Activated naive CD4-positive, alpha-beta T cell treated with anti-CD3 and anti-CD28 coated beads for 36 hours (primary cell): ENCODE data around the gene DLL1. TPM values are rescaled to one million over a fixed set of nuclear protein-coding genes. Genes with fewer than 3 reads are reported as not detected.

Experiments used
- CTCF ChIA-PET: fragments of 350-600 bp; sonication (Branson Sonifier 250); formaldehyde crosslinking; loops from one replicate; lab custom pipeline; 2021; ENCODE audit warnings: antibody characterized with exemption; lab: Charles Lee
- DNase-seq: peaks from one replicate; pipeline ENCODE4 v3.0.0-alpha.2; 2020
- H3K27ac Mint-ChIP-seq: one replicate; pipeline ENCODE4 v1.8.0; 2021; ENCODE audit warnings: mild to moderate bottlenecking, mixed read lengths
- H3K27me3 Mint-ChIP-seq: one replicate; pipeline ENCODE4 v1.8.0; 2021; ENCODE audit warnings: low read depth, mixed read lengths
- H3K36me3 Mint-ChIP-seq: one replicate; pipeline ENCODE4 v1.8.0; 2021; ENCODE audit warnings: low read depth, mixed read lengths
- H3K4me1 Mint-ChIP-seq: one replicate; pipeline ENCODE4 v1.8.0; 2021; ENCODE audit warnings: low read depth, mixed read lengths
- H3K4me3 Mint-ChIP-seq: one replicate; pipeline ENCODE4 v1.8.0; 2021; ENCODE audit warnings: mild to moderate bottlenecking, moderate library complexity, mixed read lengths
- H3K9me3 Mint-ChIP-seq: one replicate; pipeline ENCODE4 v1.8.0; 2021; ENCODE audit warnings: mixed read lengths
- intact Hi-C: fragments of 100-400 bp; cut with micrococcal nuclease; formaldehyde crosslinking; loops from one replicate; pipeline ENCODE4 v1.15.1; 2023
- total RNA-seq, 2 experiments: library from RNA; stranded (reverse); gene quantifications; one replicate each; pipeline ENCODE4 v1.2.3, GENCODE V29; 2021

The DLL1 gene
- total RNA-seq, 2 experiments from 2014 or later: 3.2 to 3.5 TPM

DNA sequence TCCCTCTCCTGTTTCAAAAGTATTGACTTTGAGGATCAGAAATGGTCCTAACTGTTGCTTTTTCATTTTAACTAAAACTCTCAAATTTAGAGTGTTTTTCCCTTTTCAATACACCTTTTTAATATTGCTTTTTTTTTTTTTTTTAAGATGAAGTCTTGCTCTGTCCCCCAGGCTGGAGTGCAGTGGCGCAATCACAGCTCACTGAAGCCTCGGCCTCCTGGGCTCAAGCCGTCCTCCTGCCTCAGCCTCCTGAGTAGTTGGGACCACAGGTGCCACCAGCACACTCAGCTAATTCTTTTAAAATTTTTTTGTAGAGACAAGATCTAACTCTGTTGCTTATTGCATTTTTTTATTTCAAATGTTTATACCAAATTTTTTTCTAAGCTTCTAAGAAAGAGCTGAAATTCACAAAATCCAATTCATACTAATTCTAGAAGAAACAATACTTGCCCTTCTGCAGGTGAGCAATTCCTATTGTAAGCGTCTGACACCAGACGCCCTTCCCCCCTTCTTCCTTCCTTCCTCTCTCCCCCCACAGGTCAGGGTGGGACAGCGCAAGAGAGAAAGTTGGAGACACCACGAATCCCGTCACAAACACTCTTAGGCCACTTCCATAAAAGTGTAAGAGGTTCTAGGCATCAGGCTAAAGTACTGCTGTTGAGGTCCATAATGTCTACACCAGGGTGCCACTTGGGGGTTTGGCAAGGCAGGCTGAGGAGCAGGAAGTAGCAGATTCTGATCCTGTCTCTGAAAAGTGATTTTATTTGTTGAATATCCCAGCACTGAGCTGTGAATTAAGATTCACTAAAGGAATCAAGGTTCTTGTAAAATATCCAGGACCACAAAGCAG lies 12.8 kb downstream of the DLL1 start:
- Mint-ChIP-seq H3K4me3 (peak overlapping the region; percentile 19), H3K27ac (peak overlapping the region; percentile 48), H3K4me1 (peaks cover 20% of the 10 kb centered on the region), H3K9me3 (peaks cover 24% of the 10 kb centered on the region), H3K36me3 (peaks cover 10% of the 10 kb centered on the region), H3K27me3 (no peaks in the 10 kb centered on the region)
- DNase-seq: no peak
- CTCF ChIA-PET: interaction anchor here (1.1 kb wide), 2 partner anchors 26 to 446 kb away, joined by 3 to 4 read pairs; no protein-coding TSS in a partner anchor
- intact Hi-C loops: no loop called here

DNA sequence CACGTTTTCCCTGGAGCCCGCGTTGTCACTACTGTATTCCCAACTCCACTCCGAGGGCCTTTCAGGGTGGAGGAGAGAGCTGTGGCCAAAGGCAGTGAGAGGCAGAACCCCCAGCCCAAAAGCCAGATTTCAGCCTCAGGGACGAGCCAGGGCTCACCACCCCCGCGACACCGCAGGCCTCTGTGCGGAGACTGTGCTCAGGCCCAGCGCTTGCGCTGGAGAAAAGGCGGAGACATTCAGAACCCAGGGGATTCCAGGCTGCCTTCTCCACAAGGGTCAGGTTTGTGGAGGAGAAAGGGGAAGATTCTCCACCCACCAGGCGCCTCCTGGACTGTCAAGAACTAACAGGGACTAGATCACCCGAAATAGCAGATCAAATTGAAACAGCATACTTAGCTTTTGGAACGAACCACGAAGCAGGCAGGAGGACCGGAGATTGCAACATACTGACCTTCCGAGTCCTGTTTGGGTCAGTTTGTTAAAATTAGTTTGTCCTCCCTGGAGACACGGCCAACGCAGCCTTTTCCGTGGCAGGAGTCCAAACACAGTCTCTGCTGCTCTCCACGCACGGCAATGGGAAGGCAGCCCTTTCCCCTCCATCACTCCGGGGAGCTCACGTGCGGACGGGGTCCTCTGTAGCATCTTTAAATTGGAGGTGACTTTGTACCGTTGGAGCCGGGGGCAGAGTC lies 14.4 kb downstream of the DLL1 start:
- peaks cover 8% of the 10 kb centered on the region for H3K36me3 Mint-ChIP-seq
- peaks cover 27% of the 10 kb centered on the region for H3K4me1 Mint-ChIP-seq
- H3K27me3 Mint-ChIP-seq: no peaks in the 10 kb centered on the region
- intact Hi-C loops: no loop called here
- H3K9me3 Mint-ChIP-seq: peaks cover 24% of the 10 kb centered on the region
- DNase-seq: no peak
- CTCF ChIA-PET: no interaction called here
- no peak overlapping the region for H3K4me3 Mint-ChIP-seq
- H3K27ac Mint-ChIP-seq: no peak overlapping the region

GRCh38 chr6:170274713-170275560 lies 15.9 kb downstream of the DLL1 start:
- Mint-ChIP-seq H3K4me3 (no peak overlapping the region), H3K27ac (no peak overlapping the region), H3K4me1 (peaks cover 31% of the 10 kb centered on the region), H3K36me3 (peaks cover 8% of the 10 kb centered on the region), H3K27me3 (no peaks in the 10 kb centered on the region), H3K9me3 (peaks cover 24% of the 10 kb centered on the region)
- DNase-seq: no peak
- intact Hi-C loops: no loop called here
- CTCF ChIA-PET: no interaction called here

GRCh38 chr6:170273681-170274080 lies 17.2 kb downstream of the DLL1 start:
- intact Hi-C loops: no loop called here
- Mint-ChIP-seq H3K27ac (no peak overlapping the region), H3K27me3 (no peaks in the 10 kb centered on the region), H3K9me3 (peaks cover 24% of the 10 kb centered on the region), H3K4me1 (peaks cover 23% of the 10 kb centered on the region), H3K36me3 (peaks cover 8% of the 10 kb centered on the region), H3K4me3 (no peak overlapping the region)
- no peak for DNase-seq
- CTCF ChIA-PET: no interaction called here

DNA sequence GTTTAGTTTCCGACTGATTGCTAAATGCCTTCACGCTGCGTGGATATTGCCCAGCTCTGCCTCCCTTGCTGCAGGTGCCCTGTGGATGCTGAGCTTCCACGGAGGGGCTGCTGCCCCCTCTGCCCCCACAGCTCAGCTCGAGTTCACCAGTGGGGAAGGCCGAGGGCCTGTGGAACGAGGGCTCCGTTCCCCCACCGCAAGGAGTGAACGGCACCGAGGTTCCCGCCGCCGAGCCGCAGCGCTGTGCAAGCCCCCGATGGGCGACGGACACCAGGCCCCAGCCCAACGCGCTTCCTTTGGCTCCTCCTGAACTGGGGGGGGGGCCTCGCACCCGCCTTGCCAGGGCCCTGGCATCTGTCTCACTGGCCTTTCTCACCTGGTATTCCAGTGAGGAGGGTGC lies 17.7 kb downstream of the DLL1 start:
- no peaks in the 10 kb centered on the region for H3K27me3 Mint-ChIP-seq
- H3K4me3 Mint-ChIP-seq: no peak overlapping the region
- CTCF ChIA-PET: no interaction called here
- H3K36me3 Mint-ChIP-seq: peaks cover 8% of the 10 kb centered on the region
- H3K9me3 Mint-ChIP-seq: peaks cover 24% of the 10 kb centered on the region
- peaks cover 18% of the 10 kb centered on the region for H3K4me1 Mint-ChIP-seq
- intact Hi-C loops: no loop called here
- DNase-seq: no peak
- H3K27ac Mint-ChIP-seq: no peak overlapping the region

DNA sequence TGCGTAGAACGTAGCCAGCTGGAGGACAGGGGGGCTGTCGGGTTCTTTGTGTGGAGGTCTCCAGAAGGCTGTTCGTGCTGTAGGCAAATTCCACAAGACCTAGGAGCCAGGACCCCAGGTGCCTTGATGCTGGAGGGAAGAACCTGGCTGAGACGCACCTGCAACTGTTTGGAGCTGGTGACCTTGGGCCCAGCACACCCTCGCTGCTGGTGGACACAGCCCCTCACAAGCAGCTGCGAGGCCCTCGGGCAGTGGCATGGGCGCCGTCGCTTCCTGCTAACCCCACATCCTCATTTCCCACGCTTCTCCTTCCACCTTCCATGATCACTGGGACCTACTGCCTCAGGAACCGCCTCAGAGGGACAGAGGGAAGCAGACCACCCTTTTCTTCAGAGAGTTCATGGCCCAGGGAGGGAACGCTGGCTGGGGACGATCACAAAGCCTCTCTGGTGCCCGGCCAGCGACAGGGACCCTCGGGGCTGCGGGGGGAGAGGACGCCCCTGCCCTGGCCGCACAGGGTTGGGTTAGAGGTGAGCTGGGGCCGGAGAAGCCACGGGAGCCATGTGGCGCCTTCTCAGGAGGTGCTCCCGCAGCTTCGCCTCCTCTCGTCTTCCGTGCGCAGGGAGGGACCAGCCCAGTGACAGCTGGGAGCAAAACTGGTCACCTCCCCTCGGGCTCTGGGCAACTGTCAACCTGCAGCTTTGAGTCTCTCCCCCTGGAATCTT lies 18.4 kb downstream of the DLL1 start:
- DNase-seq: no peak
- H3K36me3 Mint-ChIP-seq: peaks cover 8% of the 10 kb centered on the region
- H3K4me1 Mint-ChIP-seq: peaks cover 14% of the 10 kb centered on the region
- H3K27me3 Mint-ChIP-seq: no peaks in the 10 kb centered on the region
- peak overlapping the region; percentile 78 for H3K27ac Mint-ChIP-seq
- H3K4me3 Mint-ChIP-seq: peak overlapping the region; percentile 70
- CTCF ChIA-PET: interaction anchor here (0.9 kb wide), 1 partner anchor 19 kb away, joined by 4 read pairs; no protein-coding TSS in a partner anchor
- H3K9me3 Mint-ChIP-seq: peaks cover 24% of the 10 kb centered on the region
- intact Hi-C loops: loop anchor here (1.0 kb wide), 2 partner anchors 18 to 34 kb away; partner anchors contain the start of gene FAM120B

- peaks cover 6% of the 10 kb centered on the region for H3K36me3 Mint-ChIP-seq
- peak overlapping the region; percentile 70 for H3K4me3 Mint-ChIP-seq
- H3K27me3 Mint-ChIP-seq: no peaks in the 10 kb centered on the region
- peaks cover 11% of the 10 kb centered on the region for H3K4me1 Mint-ChIP-seq
- peak overlapping the region; percentile 78 for H3K27ac Mint-ChIP-seq
- CTCF ChIA-PET: interaction anchor here (0.9 kb wide), 1 partner anchor 20 kb away, joined by 4 read pairs; no protein-coding TSS in a partner anchor
- H3K9me3 Mint-ChIP-seq: peaks cover 22% of the 10 kb centered on the region
- intact Hi-C loops: loop anchor here (1.0 kb wide), 2 partner anchors 18 to 34 kb away; partner anchors contain the start of gene FAM120B
- peak; percentile 91 for DNase-seq
Measured at GRCh38 chr6:170271771-170272314, 19.0 kb downstream of the DLL1 start.

DNA sequence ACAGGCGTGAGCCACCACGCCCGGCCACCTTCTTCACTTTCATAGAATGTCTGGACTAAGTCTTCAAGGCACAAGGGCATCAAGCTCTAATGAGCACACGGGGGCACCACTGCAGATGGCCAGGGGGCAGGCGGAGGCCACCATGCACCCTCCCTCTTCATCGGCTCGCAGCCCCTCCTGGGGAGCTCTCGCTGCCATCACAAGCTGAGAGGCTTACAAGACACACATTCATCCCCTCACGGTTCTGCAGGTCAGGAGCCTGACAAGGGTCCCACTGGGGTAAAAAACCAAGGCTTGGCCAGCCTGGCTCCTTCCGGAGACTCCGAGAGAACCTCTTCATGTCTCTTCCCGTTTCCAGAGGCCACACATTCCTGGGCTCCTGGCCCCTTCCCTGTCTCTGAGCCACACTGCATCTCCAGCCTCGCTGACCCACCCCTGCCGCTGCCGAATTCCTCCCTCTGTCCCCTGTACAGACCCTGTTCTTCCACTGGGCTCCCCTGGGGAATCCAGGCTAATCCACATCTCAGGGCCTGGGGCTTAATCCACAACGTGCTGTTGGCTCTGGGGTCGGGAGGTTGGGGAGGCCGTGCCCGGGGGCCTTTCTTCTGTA lies 19.8 kb downstream of the DLL1 start:
- H3K4me3 Mint-ChIP-seq: peak overlapping the region; percentile 70
- peaks cover 20% of the 10 kb centered on the region for H3K9me3 Mint-ChIP-seq
- no peak for DNase-seq
- no peaks in the 10 kb centered on the region for H3K27me3 Mint-ChIP-seq
- peak overlapping the region; percentile 78 for H3K27ac Mint-ChIP-seq
- H3K4me1 Mint-ChIP-seq: peaks cover 11% of the 10 kb centered on the region
- CTCF ChIA-PET: no interaction called here
- H3K36me3 Mint-ChIP-seq: peaks cover 6% of the 10 kb centered on the region
- intact Hi-C loops: no loop called here

GRCh38 chr6:170269846-170270541 lies 20.9 kb downstream of the DLL1 start:
- CTCF ChIA-PET: interaction anchor here (0.8 kb wide), 1 partner anchor 247 kb away, joined by 3 read pairs; no protein-coding TSS in a partner anchor
- Mint-ChIP-seq H3K4me1 (peaks cover 11% of the 10 kb centered on the region), H3K27me3 (no peaks in the 10 kb centered on the region), H3K36me3 (peaks cover 6% of the 10 kb centered on the region), H3K27ac (no peak overlapping the region), H3K9me3 (peaks cover 13% of the 10 kb centered on the region), H3K4me3 (no peak overlapping the region)
- intact Hi-C loops: no loop called here
- DNase-seq: no peak

- peaks cover 9% of the 10 kb centered on the region for H3K9me3 Mint-ChIP-seq
- H3K27me3 Mint-ChIP-seq: no peaks in the 10 kb centered on the region
- H3K4me1 Mint-ChIP-seq: peaks cover 11% of the 10 kb centered on the region
- intact Hi-C loops: no loop called here
- no peak overlapping the region for H3K27ac Mint-ChIP-seq
- H3K36me3 Mint-ChIP-seq: peaks cover 6% of the 10 kb centered on the region
- CTCF ChIA-PET: interaction anchor here (0.8 kb wide), 1 partner anchor 247 kb away, joined by 3 read pairs; no protein-coding TSS in a partner anchor
- DNase-seq: no peak
- H3K4me3 Mint-ChIP-seq: no peak overlapping the region
Measured at GRCh38 chr6:170269151-170269845, 21.6 kb downstream of the DLL1 start.
